Endodermal cell (in vitro differentiated cells): ENCODE measurements around the gene CDR2L. TPM values are rescaled to one million over a fixed set of nuclear protein-coding genes. Genes with fewer than 3 reads are reported as not detected.
A peak's percentile ranks its signal among the peaks of the same experiment; 100 is the strongest.
"Not testable (repeated sequence)": the region's sequence is repeated elsewhere in the genome, so short reads cannot be mapped to it uniquely, and the experiment has no call there.

Experiments used
- DNase-seq: peaks from one replicate; pipeline ENCODE4 v3.0.0-alpha.2; 2017
- H3K27ac ChIP-seq: 2 replicates; pipeline ENCODE4 v1.5.1; 2013; ENCODE audit warnings: mild to moderate bottlenecking, low read depth, low read length, moderate library complexity
- H3K27me3 ChIP-seq: 2 replicates; pipeline ENCODE4 v1.6.1; 2013; ENCODE audit warnings: mild to moderate bottlenecking, low read length, moderate library complexity; ENCODE audit not compliant: insufficient read depth, control insufficient read depth, poor library complexity, severe bottlenecking
- H3K36me3 ChIP-seq: 2 replicates; pipeline ENCODE4 v1.7.0; 2013; ENCODE audit warnings: mild to moderate bottlenecking, low read length, moderate library complexity; ENCODE audit not compliant: control insufficient read depth, insufficient read depth
- H3K4me1 ChIP-seq: one replicate; pipeline ENCODE4 v1.7.0; 2013; ENCODE audit warnings: low read length; ENCODE audit not compliant: control insufficient read depth, insufficient read depth
- H3K4me3 ChIP-seq: 2 replicates; pipeline ENCODE4 v1.5.1; 2013; ENCODE audit warnings: mild to moderate bottlenecking, low read length, moderate library complexity
- H3K9ac ChIP-seq: 2 replicates; pipeline ENCODE4 v1.6.1; 2013; ENCODE audit warnings: mild to moderate bottlenecking, low read length, moderate library complexity; ENCODE audit not compliant: poor library complexity, severe bottlenecking; ENCODE audit errors: extremely low read depth
- H3K9me3 ChIP-seq: 2 replicates; pipeline ENCODE4 v1.6.1; 2013; ENCODE audit warnings: mild to moderate bottlenecking, low read length, moderate library complexity; ENCODE audit not compliant: control insufficient read depth
- H3K27ac Mint-ChIP-seq: 2 replicates; pipeline ENCODE4 v1.8.0; 2020; ENCODE audit warnings: mixed read lengths
- H3K27me3 Mint-ChIP-seq: 2 replicates; pipeline ENCODE4 v1.8.0; 2021; ENCODE audit warnings: mild to moderate bottlenecking, mixed read lengths; ENCODE audit not compliant: insufficient read depth
- H3K36me3 Mint-ChIP-seq: 2 replicates; pipeline ENCODE4 v1.8.0; 2020; ENCODE audit warnings: low read depth, mixed read lengths
- H3K4me1 Mint-ChIP-seq: 2 replicates; pipeline ENCODE4 v1.8.0; 2020; ENCODE audit warnings: mixed read lengths
- H3K4me3 Mint-ChIP-seq: 2 replicates; pipeline ENCODE4 v1.8.0; 2020; ENCODE audit warnings: mild to moderate bottlenecking, moderate library complexity, mixed read lengths
- H3K9me3 Mint-ChIP-seq: 2 replicates; pipeline ENCODE4 v1.8.0; 2020; ENCODE audit warnings: mild to moderate bottlenecking, mixed read lengths
- CTCF ChIP-seq: fragments of 200-600 bp; sonication (generic); conservative IDR thresholded peaks from 2 replicates; pipeline ENCODE4 v1.5.0; 2021; ENCODE audit warnings: antibody characterized with exemption, mild to moderate bottlenecking
- WGBS, 2 experiments: methylation state at CpG; one replicate each; pipeline versions ENCODE4 v1.1.5 to v1.1.7; 2013; ENCODE audit warnings: missing lambda C conversion rate in 2 of 2, mixed read lengths in 1 of 2; ENCODE audit not compliant: insufficient coverage in 1 of 2, insufficient read length in 1 of 2; 5-methylcytosine and 5-hydroxymethylcytosine counted together
- total RNA-seq, 2 donors: library from RNA; stranded (reverse); fragmentation: NEBNext Ultra II Directional in 1 of 2; extraction: Animal tissue kit (Norgen Biotek cat#: 25700) in 1 of 2; gene quantifications; 2 replicates in 1 of 2; 3 replicates in 1 of 2; pipeline ENCODE4 v1.2.1, GENCODE V29; 2021

Gene CDR2L
- total RNA-seq, 2 donors from 2014 or later: 20.4 to 23.6 TPM

GRCh38 chr17:74964988-74965622 is 22.3 kb upstream of the CDR2L start:
- H3K4me3 ChIP-seq: no peak overlapping the region
- Mint-ChIP-seq H3K36me3 (no peaks in the 10 kb centered on the region), H3K4me3 (no peak overlapping the region), H3K4me1 (peaks cover 1% of the 10 kb centered on the region), H3K27me3 (peaks cover 4% of the 10 kb centered on the region), H3K9me3 (no peaks in the 10 kb centered on the region), H3K27ac (no peak overlapping the region)
- H3K9ac ChIP-seq: no peak overlapping the region
- H3K27ac ChIP-seq: no peak overlapping the region
- no peak for TF ChIP-seq CTCF
- H3K9me3 ChIP-seq: no peaks in the 10 kb centered on the region
- 85 to 88% methylated on average over 9 to 14 of the region's 14 CpGs for WGBS, 2 experiments
- DNase-seq: peak; percentile 43
- no peaks in the 10 kb centered on the region for H3K36me3 ChIP-seq
- no peaks in the 10 kb centered on the region for H3K4me1 ChIP-seq
- H3K27me3 ChIP-seq: peaks cover 6% of the 10 kb centered on the region

GRCh38 chr17:74968361-74968780 is 19.1 kb upstream of the CDR2L start:
- TF ChIP-seq CTCF: no peak
- no peak overlapping the region for H3K4me3 Mint-ChIP-seq
- H3K9me3 Mint-ChIP-seq: no peaks in the 10 kb centered on the region
- Histone ChIP-seq H3K27me3 (peaks cover 29% of the 10 kb centered on the region), H3K4me3 (no peak overlapping the region), H3K4me1 (no peaks in the 10 kb centered on the region), H3K36me3 (no peaks in the 10 kb centered on the region), H3K9ac (no peak overlapping the region), H3K9me3 (no peaks in the 10 kb centered on the region), H3K27ac (no peak overlapping the region)
- no peaks in the 10 kb centered on the region for H3K4me1 Mint-ChIP-seq
- WGBS, 2 experiments: 92% methylated on average over 5 of the region's 5 CpGs; no CpG with 5 or more reads in 1 of the 2 experiments
- peak; percentile 48 for DNase-seq
- no peaks in the 10 kb centered on the region for H3K36me3 Mint-ChIP-seq
- H3K27ac Mint-ChIP-seq: no peak overlapping the region
- peaks cover 28% of the 10 kb centered on the region for H3K27me3 Mint-ChIP-seq

- not testable (repeated sequence) for DNase-seq, H3K9me3 Mint-ChIP-seq, H3K9ac ChIP-seq, H3K4me1 Mint-ChIP-seq, H3K4me3 ChIP-seq, H3K27ac Mint-ChIP-seq, H3K9me3 ChIP-seq, H3K36me3 Mint-ChIP-seq, H3K36me3 ChIP-seq, H3K4me3 Mint-ChIP-seq, H3K27ac ChIP-seq, H3K4me1 ChIP-seq
- H3K27me3 Mint-ChIP-seq: peaks cover 39% of the 10 kb centered on the region
- 86 to 90% methylated on average over 2 to 4 of the region's 5 CpGs for WGBS, 2 experiments
- H3K27me3 ChIP-seq: peaks cover 40% of the 10 kb centered on the region
Measured at GRCh38 chr17:74969501-74969900, 17.9 kb upstream of the CDR2L start.

GRCh38 chr17:74970395-74970794 is 17.0 kb upstream of the CDR2L start:
- no peak overlapping the region for H3K27ac Mint-ChIP-seq
- no peaks in the 10 kb centered on the region for H3K4me1 ChIP-seq
- TF ChIP-seq CTCF: no peak

More at GRCh38 chr17:74970395-74970794, 17.0 kb upstream of the CDR2L start:
- DNase-seq: peak; percentile 46
- Histone ChIP-seq H3K36me3 (no peaks in the 10 kb centered on the region), H3K9ac (no peak overlapping the region), H3K27me3 (peaks cover 49% of the 10 kb centered on the region), H3K9me3 (no peaks in the 10 kb centered on the region), H3K27ac (no peak overlapping the region), H3K4me3 (no peak overlapping the region)
- 90 to 94% methylated on average over 1 to 3 of the region's 3 CpGs for WGBS, 2 experiments
- Mint-ChIP-seq H3K9me3 (no peaks in the 10 kb centered on the region), H3K4me1 (no peaks in the 10 kb centered on the region), H3K27me3 (peaks cover 48% of the 10 kb centered on the region), H3K36me3 (no peaks in the 10 kb centered on the region), H3K4me3 (no peak overlapping the region)
